HG02588 (cell line): ENCODE results near the gene VTI1A.

Experiments
- ATAC-seq: cut with Tn5 transposase; IDR thresholded peaks from one replicate; pipeline ENCODE4 v1.9.1; 2021; ENCODE audit warnings: mild to moderate bottlenecking, moderate library complexity; ENCODE audit not compliant: unreplicated experiment

Gene VTI1A

GRCh38 chr10:112631501-112632400 is 184.7 kb downstream of the VTI1A start:
- no peak for ATAC-seq

- no peak for ATAC-seq
These were observed 187.2 kb downstream of the VTI1A start for GRCh38 chr10:112634096-112634830.

GRCh38 chr10:112637901-112638300 is 190.9 kb downstream of the VTI1A start:
- ATAC-seq, result no peak

GRCh38 chr10:112639298-112639697 is 192.3 kb downstream of the VTI1A start:
- ATAC-seq, result no peak

GRCh38 chr10:112640638-112641037 is 193.6 kb downstream of the VTI1A start:
- ATAC-seq, result no peak

GRCh38 chr10:112643600-112644264 is 196.7 kb downstream of the VTI1A start:
- no peak for ATAC-seq

- ATAC-seq, result no peak
These were observed 197.2 kb downstream of the VTI1A start for GRCh38 chr10:112644265-112644645.

- no peak for ATAC-seq
These were observed 202.2 kb downstream of the VTI1A start for GRCh38 chr10:112649006-112649821.

- ATAC-seq, result no peak
These were observed 202.8 kb downstream of the VTI1A start for GRCh38 chr10:112649822-112650152.

- no peak for ATAC-seq
These were observed 203.6 kb downstream of the VTI1A start for GRCh38 chr10:112650588-112651030.

- ATAC-seq, result no peak
These were observed 206.2 kb downstream of the VTI1A start for GRCh38 chr10:112653215-112653614.

- no peak for ATAC-seq
These were observed 206.8 kb downstream of the VTI1A start for GRCh38 chr10:112653851-112654250.

- ATAC-seq, result no peak
These were observed 207.8 kb downstream of the VTI1A start for GRCh38 chr10:112654794-112655193.

- no peak for ATAC-seq
These were observed 208.7 kb downstream of the VTI1A start for GRCh38 chr10:112655722-112656121.

GRCh38 chr10:112658465-112658864 is 211.4 kb downstream of the VTI1A start:
- ATAC-seq, result no peak

GRCh38 chr10:112658900-112659638 is 212.1 kb downstream of the VTI1A start:
- no peak for ATAC-seq

- no peak for ATAC-seq
These were observed 216.5 kb downstream of the VTI1A start for GRCh38 chr10:112663234-112664125.

- ATAC-seq, result no peak
These were observed 219.1 kb downstream of the VTI1A start for GRCh38 chr10:112666094-112666493.

GRCh38 chr10:112669989-112670388 is 223.0 kb downstream of the VTI1A start:
- ATAC-seq, result no peak
